22Rv1 (cell line): Measurements from ENCODE around the gene FGF3.

Experiments used
- ZFX ChIP-seq: fragments of 450-650 bp; IDR thresholded peaks from 2 replicates; pipeline ENCODE4 v1.6.1; 2017; ENCODE audit warnings: antibody characterized with exemption, borderline replicate concordance
- TF ChIP-seq, protein P1 (sequence below): fragments of 450-650 bp; IDR thresholded peaks from 2 replicates; pipeline ENCODE4 v1.5.1; 2017; ENCODE audit warnings: mild to moderate bottlenecking

GRCh38 chr11:69815973-69816372 is 3.2 kb downstream of the FGF3 start:
- TF ChIP-seq, protein P1, sequence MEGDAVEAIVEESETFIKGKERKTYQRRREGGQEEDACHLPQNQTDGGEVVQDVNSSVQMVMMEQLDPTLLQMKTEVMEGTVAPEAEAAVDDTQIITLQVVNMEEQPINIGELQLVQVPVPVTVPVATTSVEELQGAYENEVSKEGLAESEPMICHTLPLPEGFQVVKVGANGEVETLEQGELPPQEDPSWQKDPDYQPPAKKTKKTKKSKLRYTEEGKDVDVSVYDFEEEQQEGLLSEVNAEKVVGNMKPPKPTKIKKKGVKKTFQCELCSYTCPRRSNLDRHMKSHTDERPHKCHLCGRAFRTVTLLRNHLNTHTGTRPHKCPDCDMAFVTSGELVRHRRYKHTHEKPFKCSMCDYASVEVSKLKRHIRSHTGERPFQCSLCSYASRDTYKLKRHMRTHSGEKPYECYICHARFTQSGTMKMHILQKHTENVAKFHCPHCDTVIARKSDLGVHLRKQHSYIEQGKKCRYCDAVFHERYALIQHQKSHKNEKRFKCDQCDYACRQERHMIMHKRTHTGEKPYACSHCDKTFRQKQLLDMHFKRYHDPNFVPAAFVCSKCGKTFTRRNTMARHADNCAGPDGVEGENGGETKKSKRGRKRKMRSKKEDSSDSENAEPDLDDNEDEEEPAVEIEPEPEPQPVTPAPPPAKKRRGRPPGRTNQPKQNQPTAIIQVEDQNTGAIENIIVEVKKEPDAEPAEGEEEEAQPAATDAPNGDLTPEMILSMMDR = no peak
- no peak for TF ChIP-seq ZFX
